GM12878 (cell line): Measurements from ENCODE around the gene TRPC6. TPM values are rescaled to one million over a fixed set of nuclear protein-coding genes. Genes with fewer than 3 reads are reported as not detected.

Experiments used
- ATAC-seq: fragments of 200-7000 bp; cut with Tn5 transposase; 3 replicates; pipeline ENCODE4 v1.9.1; 2020; ENCODE audit warnings: mild to moderate bottlenecking, moderate library complexity
- BruUV-seq: library from RNA; stranded (reverse); fragments of 400-500 nt; replicated peaks from 2 replicates; lab custom pipeline; 2021; lab: Mats Ljungman, UMichigan
- CTCF ChIA-PET: fragments of 300-600 bp; sonication (Branson Sonifier 250); formaldehyde crosslinking; extraction: SDS; loops from one replicate; lab custom pipeline; 2021; ENCODE audit warnings: inconsistent platforms; lab: Yijun Ruan, JAX
- POLR2A ChIA-PET: fragments of 350-600 bp; formaldehyde crosslinking; extraction: SDS; loops from one replicate; lab custom pipeline; 2021; ENCODE audit warnings: inconsistent platforms; lab: Charles Lee
- RAD21 ChIA-PET: fragments of 300-600 bp; sonication (Branson Sonifier 250); formaldehyde crosslinking; loops from one replicate; lab custom pipeline; 2023; ENCODE audit warnings: antibody characterized with exemption; ENCODE audit not compliant: unreplicated experiment; lab: Charles Lee
- SMC1A ChIA-PET: fragments of 300-600 bp; sonication (Branson Sonifier 250); formaldehyde crosslinking; loops from one replicate; lab custom pipeline; 2023; ENCODE audit not compliant: unreplicated experiment, uncharacterized antibody; lab: Charles Lee
- DNase-seq: peaks from one replicate; pipeline ENCODE4 v3.0.0-alpha.2; 2011; ENCODE audit warnings: low read depth, low spot score
- FAIRE-seq: peaks from 3 replicates; lab custom pipeline; 2011; peaks lifted over from hg19 to GRCh38; lab: Jason Lieb, UNC
- H2AFZ ChIP-seq: 2 replicates; pipeline ENCODE4 v1.6.0; 2011; ENCODE audit warnings: low read depth, low read length, control low read depth; ENCODE audit not compliant: control insufficient read depth
- H3K27ac ChIP-seq: 2 replicates; pipeline ENCODE4 v1.5.1; 2011; ENCODE audit warnings: control low read depth; ENCODE audit not compliant: control insufficient read depth, insufficient read depth
- H3K27me3 ChIP-seq, 2 experiments: replicated peaks in 1 of 2; 2 replicates each; pipeline versions ENCODE4 v1.6.0 to v1.6.1; 2011; ENCODE audit warnings: low read length in 1 of 2; ENCODE audit not compliant: control insufficient read depth in 2 of 2, insufficient read depth in 2 of 2
- H3K36me3 ChIP-seq, 2 experiments: 2 replicates each; pipeline ENCODE4 v1.5.1; 2011; ENCODE audit warnings: low read length in 1 of 2; ENCODE audit not compliant: control insufficient read depth in 2 of 2, insufficient read depth in 2 of 2
- H3K4me1 ChIP-seq: 2 replicates; pipeline ENCODE4 v1.6.1; 2011; ENCODE audit warnings: mild to moderate bottlenecking, low read length, moderate library complexity, mixed read lengths; ENCODE audit not compliant: control insufficient read depth, insufficient read depth
- H3K4me2 ChIP-seq: 2 replicates; pipeline ENCODE4 v1.6.0; 2011; ENCODE audit warnings: control low read depth; ENCODE audit not compliant: control insufficient read depth, insufficient read depth
- H3K4me3 ChIP-seq: fragments of 200-600 bp; sonication (generic); 2 replicates; pipeline ENCODE4 v1.5.1; 2016
- H3K79me2 ChIP-seq: 2 replicates; pipeline ENCODE4 v1.6.0; 2011; ENCODE audit warnings: low read length; ENCODE audit not compliant: control insufficient read depth, insufficient read depth
- H3K9ac ChIP-seq: 2 replicates; pipeline ENCODE4 v1.8.0; 2011; ENCODE audit warnings: low read length, control low read depth, mixed read lengths; ENCODE audit not compliant: control insufficient read depth, insufficient read depth
- H3K9me3 ChIP-seq: replicated peaks from 3 replicates; pipeline ENCODE4 v1.5.1; 2011; ENCODE audit warnings: mild to moderate bottlenecking, low read length; ENCODE audit not compliant: control insufficient read depth, insufficient read depth
- H4K20me1 ChIP-seq: 2 replicates; pipeline ENCODE4 v1.6.0; 2011; ENCODE audit not compliant: control insufficient read depth, insufficient read depth
- BCLAF1 ChIP-seq: fragments of 450-650 bp; IDR thresholded peaks from 2 replicates; pipeline ENCODE4 v1.6.1; 2017; ENCODE audit warnings: antibody characterized with exemption, mild to moderate bottlenecking, moderate library complexity
- BMI1 ChIP-seq: fragments of 450-650 bp; IDR thresholded peaks from 2 replicates; pipeline ENCODE4 v1.6.1; 2016; ENCODE audit warnings: mild to moderate bottlenecking, moderate library complexity, borderline replicate concordance
- LARP7 ChIP-seq: fragments of 450-650 bp; IDR thresholded peaks from 2 replicates; pipeline ENCODE4 v1.6.1; 2017; ENCODE audit warnings: mild to moderate bottlenecking
- MAX ChIP-seq: IDR thresholded peaks from 2 replicates; pipeline ENCODE4 v1.6.1; 2012; ENCODE audit warnings: low read depth, low read length, improper control_type of control experiment
- TCF3 ChIP-seq: IDR thresholded peaks from 2 replicates; pipeline ENCODE4 v1.6.1; 2012; ENCODE audit warnings: low read depth, mild to moderate bottlenecking, low read length, borderline replicate concordance; ENCODE audit not compliant: insufficient read depth
- ZNF274 ChIP-seq: IDR thresholded peaks from one replicate; pipeline ENCODE4 v1.8.0; 2011; ENCODE audit not compliant: insufficient read length, insufficient read depth
- WGBS: methylation state at CpG from one replicate; pipeline ENCODE4 v1.1.6; 2016; ENCODE audit warnings: low lambda C conversion rate; ENCODE audit not compliant: insufficient replicate concordance, insufficient coverage; ENCODE audit errors: missing lambda C conversion rate; 5-methylcytosine and 5-hydroxymethylcytosine counted together
- in situ Hi-C: fragments of 300-500 bp; cut with MboI; formaldehyde crosslinking; loops from 9 replicates; pipeline ENCODE4 v1.14.3; 2018; ENCODE audit warnings: mixed read lengths
- intact Hi-C: fragments of 100-400 bp; cut with micrococcal nuclease; formaldehyde crosslinking; loops from one replicate; pipeline ENCODE4 v1.14.2; 2022; ENCODE audit not compliant: unreplicated experiment
- polyA plus RNA-seq, 11 experiments: library from polyadenylated mRNA; depleted of rRNA in 4 of 11; unstranded in 6 of 11; stranded (reverse) in 5 of 11; fragments of >200 nt; fragmentation: Nextera tagmentation in 4 of 11; fragmentation: Illumina TruSeq in 1 of 11; extraction: Ambion mirVana in 4 of 11; extraction: Trizol in 1 of 11; gene quantifications; 1 replicate in 1 of 11; 2 replicates in 10 of 11; pipeline versions ENCODE4 v1.2.1 to v1.2.3, GENCODE V29; 2011 to 2016; ENCODE audit warnings: inconsistent platforms in 2 of 11, missing spikeins in 2 of 11, low read depth in 1 of 11
- total RNA-seq, 4 experiments: library from RNA; depleted of rRNA in 3 of 4; stranded (reverse); fragments of >200 nt in 3 of 4; fragmentation: Illumina TruSeq in 1 of 4; extraction: Trizol in 1 of 4; gene quantifications; 2 replicates each; pipeline versions ENCODE4 v1.2.1 to v1.2.3, GENCODE V29; 2013 to 2021

Gene TRPC6
- total and polyA plus RNA-seq, 10 of the 15 experiments (the other 5 are each of a cell fraction or from before 2014, with no cell fraction given), result not detected

DNA sequence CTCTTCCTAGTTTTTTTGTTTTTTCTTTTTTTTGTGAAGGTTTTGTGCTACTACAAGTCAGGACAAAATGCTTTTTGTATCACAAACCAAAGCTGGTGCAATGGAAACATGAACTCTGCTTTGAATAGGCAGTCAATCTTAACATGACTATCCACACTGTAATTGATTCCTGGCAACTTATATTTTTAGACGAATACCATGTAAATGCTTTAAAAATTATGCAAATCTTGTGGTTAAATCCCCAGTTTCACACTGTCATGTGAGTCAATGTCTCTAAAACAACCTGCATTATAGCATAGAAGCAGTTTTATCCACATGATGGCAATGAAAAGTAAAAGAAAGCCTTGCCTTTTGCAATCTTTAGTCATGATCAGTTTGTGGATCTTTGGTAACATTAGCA lies 8.9 kb downstream of the TRPC6 start:
- Histone ChIP-seq H3K79me2 (no peaks in the 10 kb centered on the region), H2AFZ (no peak overlapping the region), H3K4me2 (no peak overlapping the region), H3K9me3 (no peaks in the 10 kb centered on the region), H3K27ac (no peak overlapping the region), H3K4me1 (no peaks in the 10 kb centered on the region), H4K20me1 (no peaks in the 10 kb centered on the region), H3K4me3 (no peak overlapping the region), H3K27me3 (no peaks in the 10 kb centered on the region), H3K36me3 (no peaks in the 10 kb centered on the region), H3K9ac (no peak overlapping the region)
- CTCF ChIA-PET, result no interaction called here
- TF ChIP-seq BCLAF1 (no peak), LARP7 (no peak)
- in situ Hi-C loops, result no loop called here
- RAD21 ChIA-PET, result no interaction called here
- DNase-seq, result no peak
- POLR2A ChIA-PET, result no interaction called here
- SMC1A ChIA-PET, result interaction anchor here (0.7 kb wide), 1 partner anchor 12 kb away, joined by 3 read pairs; no protein-coding TSS in a partner anchor
- WGBS, result 0% methylated on average over 1 of the region's 1 CpG
- BruUV-seq, result no TSS peak
- no peak for ATAC-seq
- intact Hi-C loops, result no loop called here
- FAIRE-seq, result no peak

- TF ChIP-seq MAX (no peak), ZNF274 (no peak), TCF3 (no peak), BMI1 (no peak)
- no peaks in the 10 kb centered on the region for H3K9me3 ChIP-seq
- no peak overlapping the region for H3K4me3 ChIP-seq
- ChIA-PET RAD21 (no interaction called here), SMC1A (no interaction called here), CTCF (no interaction called here), POLR2A (no interaction called here)
- no peaks in the 10 kb centered on the region for H3K36me3 ChIP-seq
- no peak for ATAC-seq
- no peak overlapping the region for H3K27ac ChIP-seq
- H3K79me2 ChIP-seq, result no peaks in the 10 kb centered on the region
- no peak for DNase-seq
- intact Hi-C loops, result no loop called here
- no peaks in the 10 kb centered on the region for H3K27me3 ChIP-seq
- no TSS peak for BruUV-seq
- no peak overlapping the region for H3K4me2 ChIP-seq
- no peaks in the 10 kb centered on the region for H4K20me1 ChIP-seq
- no peak overlapping the region for H3K9ac ChIP-seq
- no peaks in the 10 kb centered on the region for H3K4me1 ChIP-seq
- in situ Hi-C loops, result no loop called here
- 23% methylated on average over 5 of the region's 5 CpGs for WGBS
- H2AFZ ChIP-seq, result no peak overlapping the region
- FAIRE-seq, result no peak
Measured at GRCh38 chr11:101567071-101567470, 16.7 kb downstream of the TRPC6 start.
